Measurements from ENCODE around the gene METTL8.
"Not testable (repeated sequence)": the region's sequence is repeated elsewhere in the genome, so short reads cannot be mapped to it uniquely, and the experiment has no call there.

METTL8 gene

DNA sequence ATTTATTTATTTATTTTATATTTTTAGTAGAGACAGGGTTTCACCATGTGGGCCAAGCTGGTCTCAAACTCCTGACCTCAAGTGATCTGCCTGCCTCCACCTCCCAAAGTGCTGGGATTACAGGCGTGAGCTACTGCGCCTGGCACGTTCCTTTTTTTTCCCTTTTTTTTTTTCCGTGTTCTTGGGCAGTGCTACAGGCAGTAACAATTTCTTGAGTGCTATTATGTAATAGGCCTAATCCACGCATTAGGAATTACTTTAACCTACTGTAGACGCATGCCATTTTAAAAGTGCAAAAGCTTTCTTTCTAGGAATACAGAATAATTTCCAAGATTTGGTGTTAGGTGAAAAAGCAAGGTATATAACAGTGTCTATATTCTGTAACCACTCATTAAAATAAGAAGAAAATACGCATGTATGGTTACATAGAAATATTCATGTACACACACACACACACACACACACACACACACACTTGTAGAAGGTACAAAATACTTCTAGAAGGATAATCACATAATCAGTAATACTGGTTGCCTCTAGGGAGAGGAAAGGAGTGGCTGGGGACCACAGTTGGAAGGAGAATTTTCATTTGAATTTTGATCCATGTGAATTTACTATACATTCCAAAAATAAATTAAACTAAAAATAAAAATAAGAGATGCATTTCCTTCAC lies 92.3 kb downstream of the METTL8 start:
- no peak for DNase-seq

DNA sequence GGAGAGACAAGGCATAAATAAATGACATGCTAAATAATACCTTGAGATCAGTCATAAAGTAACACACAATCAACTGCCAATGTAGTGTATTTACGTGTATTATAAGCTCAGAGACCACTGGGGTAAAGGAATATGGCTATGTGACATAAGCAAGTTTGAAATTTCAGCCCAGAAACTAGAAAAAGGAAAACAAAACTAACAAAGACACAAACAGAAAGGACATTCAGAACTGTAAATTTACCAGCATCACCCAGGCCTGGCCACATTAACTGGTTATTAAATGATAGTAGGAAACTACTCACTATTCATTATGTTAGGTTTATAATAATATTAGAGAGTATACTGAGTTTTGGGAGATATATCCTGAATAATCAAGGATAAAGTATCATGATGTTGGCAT lies 98.8 kb downstream of the METTL8 start:
- DNase-seq, result no peak

GRCh38 chr2:171334171-171334570 lies 99.6 kb downstream of the METTL8 start:
- peak; percentile 0 for DNase-seq

DNA sequence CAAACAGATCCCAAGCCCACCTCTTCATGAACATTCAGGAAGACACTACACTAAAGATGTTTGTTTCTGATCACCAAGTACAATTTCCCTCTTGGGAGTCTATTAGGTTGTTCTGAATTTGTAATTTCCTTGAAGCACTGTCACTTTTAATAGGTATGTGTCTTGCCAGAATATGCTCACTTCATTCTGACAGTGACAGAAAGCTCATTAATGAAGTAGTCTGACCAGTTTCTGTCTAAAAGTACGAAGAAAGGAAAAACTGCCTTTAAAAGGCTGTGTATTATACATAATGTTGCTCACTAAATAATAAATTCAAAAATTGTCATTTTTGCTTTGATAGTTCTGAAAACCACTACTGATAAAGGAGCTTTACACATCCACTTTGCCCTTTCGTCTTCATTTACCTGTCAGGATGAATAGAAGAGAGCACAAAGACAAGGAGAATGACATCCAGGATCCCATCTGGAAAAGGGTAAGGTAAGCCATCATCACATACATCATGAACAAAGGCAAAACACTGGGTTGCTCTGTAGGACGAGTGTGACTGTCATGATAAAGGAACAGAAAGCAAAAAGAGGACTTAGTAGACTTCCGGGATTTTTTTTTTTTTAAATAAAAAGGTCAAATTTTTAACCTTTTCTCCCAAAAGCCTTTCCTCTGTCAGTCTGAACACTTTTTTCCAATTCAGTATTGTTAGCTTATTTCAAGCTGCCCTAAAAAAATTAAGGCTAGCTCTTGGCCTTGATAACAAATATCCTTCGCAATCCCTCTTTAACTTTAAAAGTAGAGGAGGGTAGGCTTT lies 103.4 kb downstream of the METTL8 start:
- no peak for DNase-seq

- DNase-seq, result no peak
Measured at GRCh38 chr2:171327043-171327496, 106.7 kb downstream of the METTL8 start.

DNA sequence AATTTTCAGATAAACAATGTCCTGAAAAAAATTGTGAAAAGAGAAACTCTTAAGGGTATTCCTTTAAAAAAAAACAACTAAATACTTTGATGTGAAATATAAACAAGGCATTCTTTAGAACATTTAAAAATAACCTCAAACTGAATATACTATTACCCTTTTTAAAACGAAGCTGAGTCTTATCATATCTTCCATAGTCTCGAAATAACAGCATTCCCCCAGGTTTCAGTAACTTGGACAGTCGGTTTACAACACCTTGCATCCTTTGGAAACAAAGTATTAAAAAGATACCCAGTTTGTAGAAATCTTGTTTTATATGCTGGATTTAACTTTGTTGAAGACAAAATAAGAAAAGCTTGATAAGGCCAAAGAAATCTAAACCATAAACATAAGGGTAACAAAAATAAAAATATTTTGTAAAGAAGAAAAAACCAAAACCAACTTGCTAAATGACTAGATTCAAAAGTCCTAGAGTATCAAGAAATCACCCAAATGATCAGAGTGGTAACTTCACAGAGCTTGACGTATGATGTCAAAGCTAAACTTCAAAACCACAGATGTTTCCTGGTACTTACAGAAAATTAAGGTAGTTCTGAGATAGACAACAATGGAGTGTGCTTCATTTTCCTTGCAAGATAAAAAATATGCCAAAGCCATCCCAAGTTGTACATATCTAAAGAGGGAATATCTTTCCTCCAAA lies 107.8 kb downstream of the METTL8 start:
- DNase-seq, result no peak

DNA sequence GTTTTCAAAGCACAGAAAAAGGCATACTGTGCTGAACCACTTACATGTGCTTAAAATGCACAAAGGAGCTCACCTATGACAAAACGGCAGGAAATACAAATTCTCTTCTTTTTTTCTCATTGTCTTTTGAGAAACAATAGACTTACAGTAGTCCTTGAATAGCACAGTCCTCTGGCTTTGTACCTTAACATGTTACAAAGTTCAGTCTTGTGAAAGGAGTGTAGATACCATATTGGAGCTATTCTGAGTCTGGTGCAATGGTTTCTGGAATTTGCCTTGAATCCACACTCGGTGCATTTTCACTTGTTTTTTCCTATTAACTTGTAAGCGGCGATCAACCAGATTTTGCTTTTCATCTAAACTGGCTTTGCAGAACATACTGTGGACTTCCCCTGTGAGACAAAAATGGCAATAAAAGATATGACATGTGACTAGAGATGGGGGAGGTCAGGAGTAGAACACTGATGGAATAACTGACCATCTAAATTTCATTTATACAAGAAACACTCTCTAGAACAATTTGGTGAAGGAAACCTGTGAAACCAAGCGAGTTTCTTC lies 109.7 kb downstream of the METTL8 start:
- DNase-seq, result no peak

GRCh38 chr2:171322928-171323327 lies 110.9 kb downstream of the METTL8 start:
- DNase-seq, result no peak

DNA sequence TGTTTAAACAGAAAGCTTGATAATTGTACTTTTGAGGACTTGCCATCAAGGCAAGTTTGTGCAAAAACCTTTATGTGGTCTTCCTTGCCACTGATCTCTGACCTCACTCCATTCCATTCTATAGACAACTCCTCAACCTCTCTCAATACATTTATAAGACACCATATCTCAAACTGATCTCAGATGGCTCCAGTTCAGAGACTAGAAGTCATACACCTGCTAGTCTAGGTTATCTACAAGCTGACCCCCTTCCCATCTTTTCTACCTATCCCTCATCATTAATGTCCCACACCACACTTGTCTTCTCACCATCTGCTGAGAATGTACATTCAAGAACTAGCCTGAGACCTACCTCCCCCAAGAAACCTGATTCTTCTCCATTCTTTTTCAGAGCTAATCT lies 113.1 kb downstream of the METTL8 start:
- DNase-seq, result no peak

GRCh38 chr2:171320208-171320621 lies 113.6 kb downstream of the METTL8 start:
- DNase-seq, result no peak

GRCh38 chr2:171319164-171319810 lies 114.5 kb downstream of the METTL8 start:
- DNase-seq, result no peak

DNA sequence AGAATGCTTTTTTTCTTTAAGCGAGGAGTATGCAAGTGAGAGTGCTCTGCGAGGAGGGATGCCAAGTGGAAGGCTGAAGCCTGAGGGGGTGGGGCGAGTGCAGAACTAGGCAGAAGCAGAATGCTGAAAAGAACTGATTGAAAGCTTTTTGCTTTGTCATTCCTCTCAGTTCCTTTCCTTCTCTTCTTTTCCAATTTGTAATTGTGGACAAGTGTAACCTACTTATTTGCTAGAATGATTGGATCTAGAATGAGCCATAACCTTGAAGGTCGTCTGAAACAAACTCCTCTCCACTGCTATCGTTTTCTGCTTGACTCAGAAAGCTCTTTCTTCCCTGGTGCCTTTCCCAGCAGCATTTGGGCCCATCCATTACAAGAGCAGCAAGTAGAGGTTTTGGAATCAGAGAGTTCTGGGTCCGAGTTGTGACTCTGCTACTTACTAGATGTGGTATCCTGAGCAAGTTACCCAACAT lies 115.3 kb downstream of the METTL8 start:
- DNase-seq, result no peak

DNA sequence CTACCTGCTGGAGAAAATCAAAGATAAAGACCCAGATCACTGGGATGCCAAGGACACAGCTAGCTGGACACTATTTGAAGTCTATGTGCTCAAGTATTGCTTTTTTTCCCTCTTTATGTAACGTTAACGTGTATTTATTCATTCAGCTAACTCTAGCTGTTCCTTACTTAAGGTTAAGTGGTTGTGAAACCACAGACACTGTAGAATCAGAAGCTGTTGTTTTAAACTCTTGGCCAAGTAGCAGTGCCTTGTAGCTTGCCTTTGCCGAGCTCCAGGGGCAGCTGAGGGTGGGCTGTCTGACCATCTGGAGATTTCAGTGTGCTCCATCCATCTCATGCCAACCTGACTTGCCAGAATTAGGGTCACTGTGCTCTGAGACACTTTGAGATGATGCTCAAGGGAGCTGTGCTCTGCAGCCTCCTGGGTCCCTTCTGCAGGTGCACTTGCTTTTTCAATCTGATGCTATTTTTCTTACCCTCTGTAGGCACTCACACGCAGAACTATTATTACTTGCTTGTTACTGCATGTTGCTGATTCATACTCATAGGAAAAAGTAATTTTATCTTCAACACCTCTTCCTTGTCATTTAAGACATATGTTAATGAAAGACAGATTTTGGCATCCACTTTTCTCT lies 116.2 kb downstream of the METTL8 start:
- no peak for DNase-seq

DNA sequence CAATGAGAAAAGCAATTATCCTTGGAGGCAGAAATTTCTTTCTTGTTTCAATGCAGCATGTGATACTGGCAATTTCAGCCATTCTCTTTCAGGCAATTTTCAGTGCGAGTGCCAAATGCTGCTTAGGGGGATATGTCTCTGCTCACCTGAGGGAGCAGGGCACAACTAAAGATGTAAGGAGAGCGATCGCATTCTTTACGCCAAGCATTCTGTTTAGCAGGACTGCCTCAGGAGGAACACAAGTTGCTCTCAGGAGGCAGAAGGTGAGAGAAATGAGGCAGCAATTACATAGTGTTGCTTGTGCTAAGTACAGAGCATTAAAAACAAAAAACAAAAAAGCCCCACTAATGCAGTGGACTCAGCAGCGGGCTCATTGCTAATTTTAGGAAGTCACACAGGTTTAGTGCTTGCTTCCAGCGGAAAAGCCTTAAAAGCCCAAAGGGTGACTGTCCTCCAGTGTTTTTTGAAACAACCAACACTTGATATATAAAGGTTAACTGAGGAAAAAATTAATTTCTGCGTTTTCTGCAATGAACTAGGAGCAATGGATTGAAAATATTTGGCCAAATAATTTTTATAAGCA lies 116.9 kb downstream of the METTL8 start:
- DNase-seq, result no peak

DNA sequence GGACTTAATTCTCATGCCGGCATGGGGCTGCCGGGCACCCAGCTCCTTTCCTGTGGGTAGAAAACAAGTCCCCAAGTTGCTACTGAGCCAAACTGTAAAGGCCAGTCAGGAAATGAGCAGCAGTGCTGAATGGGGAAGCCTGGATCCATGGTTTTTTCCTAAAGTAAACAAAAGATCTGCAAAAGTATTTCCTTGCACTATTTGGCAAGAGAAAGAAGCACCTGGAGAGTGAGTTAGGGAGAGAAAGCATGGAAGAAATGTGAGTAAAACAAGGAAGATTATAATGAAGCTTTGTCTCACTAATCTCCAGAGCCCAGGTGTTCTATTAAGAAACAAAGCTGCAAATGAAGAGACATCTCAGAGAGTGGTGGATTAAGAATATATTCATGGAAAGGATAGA lies 117.6 kb downstream of the METTL8 start:
- DNase-seq, result no peak

DNA sequence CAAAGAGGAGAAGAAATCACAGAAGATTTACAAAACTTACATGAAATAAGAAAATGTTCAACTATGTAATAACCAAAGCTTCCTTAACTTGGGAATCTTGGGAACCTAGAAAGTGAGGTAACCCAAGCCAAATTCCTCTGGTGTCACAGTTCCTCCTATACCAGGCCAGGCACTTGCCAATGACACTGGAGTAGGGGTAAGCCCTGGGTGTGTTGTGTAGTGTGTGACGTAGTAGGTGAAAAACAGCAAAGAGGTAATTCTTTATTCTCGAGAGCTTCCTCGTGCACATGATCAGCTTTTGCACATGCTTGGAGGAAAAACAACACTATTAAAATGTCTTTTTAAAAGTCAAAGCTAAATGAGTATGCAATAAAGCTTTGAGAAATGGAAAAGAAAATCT lies 118.0 kb downstream of the METTL8 start:
- DNase-seq, result no peak

- DNase-seq, result not testable (repeated sequence)
Measured at GRCh38 chr2:171312182-171312581, 121.6 kb downstream of the METTL8 start.

- DNase-seq, result not testable (repeated sequence)
Measured at GRCh38 chr2:171311589-171311988, 122.2 kb downstream of the METTL8 start.

- DNase-seq, result no peak
Measured at GRCh38 chr2:171310889-171311288, 122.9 kb downstream of the METTL8 start.

GRCh38 chr2:171309455-171310286 lies 124.1 kb downstream of the METTL8 start:
- no peak for DNase-seq

All from NCI-H1092 (cell line).